ENCODE results near the gene AATF. TPM values are rescaled to one million over a fixed set of nuclear protein-coding genes. Genes with fewer than 3 reads are reported as not detected.

The AATF gene
- total RNA-seq, 1 donor from 2014 or later = 48.0 TPM

DNA sequence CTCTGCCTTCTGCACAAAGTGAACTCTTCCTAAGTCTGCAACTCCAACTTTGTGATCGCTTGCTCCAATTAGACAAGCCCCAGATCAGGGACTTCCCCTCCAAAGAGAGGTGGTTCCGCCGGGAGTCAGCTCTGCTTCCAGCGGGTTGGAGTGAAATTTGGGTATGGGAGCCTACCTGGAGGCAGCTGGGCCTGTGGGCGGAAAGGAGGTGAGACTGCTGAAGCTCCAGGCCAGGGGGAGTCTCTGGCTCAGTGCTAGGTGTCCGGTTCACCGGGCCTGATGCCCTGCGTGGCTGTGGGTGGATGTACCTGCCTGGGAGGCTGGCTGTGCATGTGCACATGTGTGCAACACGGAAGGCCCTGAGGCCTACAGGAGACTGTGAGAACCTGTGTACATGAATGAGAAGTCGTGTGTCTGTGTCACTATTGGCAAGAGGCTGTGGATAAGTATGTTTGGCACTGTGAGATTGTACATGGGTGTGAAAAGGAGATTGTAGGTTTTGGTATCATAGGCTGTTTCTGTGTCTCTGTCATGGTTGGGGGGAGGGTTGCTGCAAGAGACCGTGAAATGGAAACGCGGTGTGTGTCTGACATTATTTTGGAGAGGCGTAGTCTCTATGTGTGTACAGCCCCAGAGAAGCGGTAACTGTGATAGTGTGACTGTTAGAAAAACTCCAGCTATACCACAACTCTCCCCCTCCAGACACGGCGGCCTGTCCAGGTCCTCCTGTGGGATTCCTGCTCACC is 7.3 kb upstream of the AATF start:
- peak overlapping the region; percentile 7 for H3K27ac Mint-ChIP-seq
- H3K4me1 Mint-ChIP-seq (ENCODE audit: unreplicated experiment) = peaks cover 18% of the 10 kb centered on the region
- H3K27me3 Mint-ChIP-seq = peaks cover 89% of the 10 kb centered on the region
- no peaks in the 10 kb centered on the region for H3K9me3 Mint-ChIP-seq
- peak overlapping the region; percentile 67 for H3K4me3 Mint-ChIP-seq
- DNase-seq (ENCODE audit: extremely low spot score, unreplicated experiment) = no peak
- no peaks in the 10 kb centered on the region for H3K36me3 Mint-ChIP-seq
- TF ChIP-seq, protein P1, sequence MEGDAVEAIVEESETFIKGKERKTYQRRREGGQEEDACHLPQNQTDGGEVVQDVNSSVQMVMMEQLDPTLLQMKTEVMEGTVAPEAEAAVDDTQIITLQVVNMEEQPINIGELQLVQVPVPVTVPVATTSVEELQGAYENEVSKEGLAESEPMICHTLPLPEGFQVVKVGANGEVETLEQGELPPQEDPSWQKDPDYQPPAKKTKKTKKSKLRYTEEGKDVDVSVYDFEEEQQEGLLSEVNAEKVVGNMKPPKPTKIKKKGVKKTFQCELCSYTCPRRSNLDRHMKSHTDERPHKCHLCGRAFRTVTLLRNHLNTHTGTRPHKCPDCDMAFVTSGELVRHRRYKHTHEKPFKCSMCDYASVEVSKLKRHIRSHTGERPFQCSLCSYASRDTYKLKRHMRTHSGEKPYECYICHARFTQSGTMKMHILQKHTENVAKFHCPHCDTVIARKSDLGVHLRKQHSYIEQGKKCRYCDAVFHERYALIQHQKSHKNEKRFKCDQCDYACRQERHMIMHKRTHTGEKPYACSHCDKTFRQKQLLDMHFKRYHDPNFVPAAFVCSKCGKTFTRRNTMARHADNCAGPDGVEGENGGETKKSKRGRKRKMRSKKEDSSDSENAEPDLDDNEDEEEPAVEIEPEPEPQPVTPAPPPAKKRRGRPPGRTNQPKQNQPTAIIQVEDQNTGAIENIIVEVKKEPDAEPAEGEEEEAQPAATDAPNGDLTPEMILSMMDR (conservative IDR thresholded peaks at IDR 0.05) = no peak

DNA sequence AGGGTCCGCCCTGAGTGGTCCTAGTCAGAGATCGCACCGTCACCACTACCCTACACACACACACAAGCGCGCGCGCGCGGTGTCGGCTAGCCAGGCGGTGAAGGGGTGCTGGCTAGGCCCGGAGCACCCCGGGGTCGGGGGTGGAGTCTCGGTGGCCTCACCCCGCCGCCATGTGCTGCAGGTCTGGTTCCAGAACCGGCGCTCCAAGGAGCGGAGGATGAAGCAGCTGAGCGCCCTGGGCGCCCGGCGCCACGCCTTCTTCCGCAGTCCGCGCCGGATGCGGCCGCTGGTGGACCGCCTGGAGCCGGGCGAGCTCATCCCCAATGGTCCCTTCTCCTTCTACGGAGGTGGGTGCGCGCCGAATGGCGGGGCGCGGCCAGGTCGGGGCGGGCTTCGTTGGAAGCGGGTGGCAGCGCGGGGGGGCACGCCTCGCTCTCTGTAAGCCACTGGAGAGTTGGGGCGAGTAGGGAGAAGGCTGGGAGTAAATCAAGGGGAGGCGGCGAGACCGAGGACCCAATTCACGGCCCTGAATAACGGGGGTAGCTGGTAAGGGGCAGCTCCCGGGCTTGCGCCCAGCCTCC is 6.6 kb upstream of the AATF start:
- H3K36me3 Mint-ChIP-seq = no peaks in the 10 kb centered on the region
- DNase-seq (ENCODE audit: extremely low spot score, unreplicated experiment) = no peak
- no peak overlapping the region for H3K27ac Mint-ChIP-seq
- H3K27me3 Mint-ChIP-seq = peaks cover 89% of the 10 kb centered on the region
- no peaks in the 10 kb centered on the region for H3K9me3 Mint-ChIP-seq
- peaks cover 18% of the 10 kb centered on the region for H3K4me1 Mint-ChIP-seq (ENCODE audit: unreplicated experiment)
- H3K4me3 Mint-ChIP-seq = peak overlapping the region; percentile 67
- TF ChIP-seq, protein P1 (conservative IDR thresholded peaks at IDR 0.05) = no peak

DNA sequence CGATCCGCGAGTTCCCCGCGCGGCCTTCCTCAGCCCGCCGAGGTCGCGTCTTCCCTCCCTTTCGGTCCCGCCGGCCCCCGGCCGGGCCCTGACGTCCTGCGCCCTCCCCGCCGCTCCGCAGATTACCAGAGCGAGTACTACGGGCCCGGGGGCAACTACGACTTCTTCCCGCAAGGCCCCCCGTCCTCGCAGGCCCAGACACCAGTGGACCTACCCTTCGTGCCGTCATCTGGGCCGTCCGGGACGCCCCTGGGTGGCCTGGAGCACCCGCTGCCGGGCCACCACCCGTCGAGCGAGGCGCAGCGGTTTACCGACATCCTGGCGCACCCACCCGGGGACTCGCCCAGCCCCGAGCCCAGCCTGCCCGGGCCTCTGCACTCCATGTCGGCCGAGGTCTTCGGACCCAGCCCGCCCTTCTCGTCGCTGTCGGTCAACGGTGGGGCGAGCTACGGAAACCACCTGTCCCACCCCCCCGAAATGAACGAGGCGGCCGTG is 6.1 kb upstream of the AATF start:
- TF ChIP-seq, protein P1 (conservative IDR thresholded peaks at IDR 0.05) = no peak
- Mint-ChIP-seq H3K27ac (no peak overlapping the region), H3K36me3 (no peaks in the 10 kb centered on the region), H3K4me1 (ENCODE audit: unreplicated experiment) (peaks cover 15% of the 10 kb centered on the region), H3K4me3 (no peak overlapping the region), H3K9me3 (no peaks in the 10 kb centered on the region), H3K27me3 (peaks cover 89% of the 10 kb centered on the region)
- DNase-seq (ENCODE audit: extremely low spot score, unreplicated experiment) = no peak

DNA sequence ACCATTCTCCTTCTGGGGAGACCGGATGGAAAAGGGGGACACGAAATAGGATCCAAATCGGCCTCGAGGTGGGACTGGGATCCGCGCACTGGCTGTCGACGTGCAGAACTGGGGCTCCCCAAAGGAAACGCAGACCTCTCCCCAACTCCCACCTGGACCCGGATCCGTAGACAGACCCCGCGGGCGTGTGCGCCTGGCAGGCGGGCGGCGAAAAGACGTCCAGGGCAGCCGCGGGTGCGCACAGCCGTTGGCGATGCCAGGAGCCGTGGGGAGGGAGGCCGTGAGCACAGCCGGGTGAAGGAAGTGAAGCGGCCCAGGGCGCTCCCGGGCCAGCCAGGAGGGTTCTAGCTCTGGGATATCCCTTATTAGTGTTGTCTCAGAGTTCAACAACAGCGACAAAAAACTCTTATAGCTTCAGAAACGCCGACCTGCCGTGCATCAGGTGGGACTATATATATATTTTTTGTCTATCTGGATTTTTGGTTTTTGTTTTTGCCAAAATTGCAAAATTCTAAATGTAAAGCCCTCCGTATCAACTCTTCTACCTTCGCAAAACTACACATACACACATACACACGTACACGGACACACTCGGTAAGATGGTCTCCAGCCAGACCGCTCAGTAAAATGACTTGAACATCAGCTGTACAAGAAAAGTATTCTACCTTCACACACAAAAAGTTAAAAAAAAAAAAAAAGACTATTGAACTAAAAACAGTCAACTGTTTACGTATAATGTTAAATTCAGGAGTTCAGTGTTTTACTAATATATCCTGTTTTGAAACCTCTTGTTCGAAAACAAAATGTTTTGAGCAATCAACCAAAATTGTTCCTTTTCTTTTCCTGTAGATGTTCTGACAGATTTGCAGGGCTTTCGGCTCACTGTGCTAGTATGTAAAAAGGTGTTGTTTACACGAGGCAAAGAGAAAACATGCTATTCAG is 5.2 kb upstream of the AATF start:
- peak overlapping the region; percentile 26 for H3K4me3 Mint-ChIP-seq
- DNase-seq (ENCODE audit: extremely low spot score, unreplicated experiment) = no peak
- H3K27me3 Mint-ChIP-seq = peaks cover 89% of the 10 kb centered on the region
- no peak overlapping the region for H3K27ac Mint-ChIP-seq
- no peaks in the 10 kb centered on the region for H3K36me3 Mint-ChIP-seq
- peaks cover 11% of the 10 kb centered on the region for H3K4me1 Mint-ChIP-seq (ENCODE audit: unreplicated experiment)
- TF ChIP-seq, protein P1 (conservative IDR thresholded peaks at IDR 0.05) = no peak
- H3K9me3 Mint-ChIP-seq = no peaks in the 10 kb centered on the region

DNA sequence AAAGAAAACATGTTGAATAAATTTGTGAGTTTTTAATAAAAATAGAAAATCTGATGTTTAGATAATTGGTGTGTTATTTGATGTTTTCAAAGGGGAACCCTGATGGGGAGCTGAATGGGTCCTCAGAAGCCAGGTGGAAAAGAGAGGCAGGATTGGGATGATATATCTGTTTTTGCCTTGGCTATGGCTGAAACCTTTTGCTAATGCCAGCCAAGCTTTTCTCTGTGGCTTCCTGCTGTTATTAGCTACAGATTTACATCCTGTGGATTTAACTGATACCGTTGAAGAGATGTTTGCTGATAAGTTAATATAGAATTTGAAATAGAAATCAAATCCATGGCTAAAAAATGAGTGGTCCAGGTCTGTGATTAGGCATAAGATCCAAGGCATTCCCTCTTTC is 4.2 kb upstream of the AATF start:
- Mint-ChIP-seq H3K36me3 (peaks cover 2% of the 10 kb centered on the region), H3K4me1 (ENCODE audit: unreplicated experiment) (peaks cover 17% of the 10 kb centered on the region), H3K9me3 (no peaks in the 10 kb centered on the region), H3K27ac (no peak overlapping the region), H3K4me3 (no peak overlapping the region), H3K27me3 (peaks cover 80% of the 10 kb centered on the region)
- DNase-seq (ENCODE audit: extremely low spot score, unreplicated experiment) = no peak
- TF ChIP-seq, protein P1 (conservative IDR thresholded peaks at IDR 0.05) = no peak
